SK-N-MC (cell line): ENCODE data around the gene TFF2.

Experiments
- EZH2 ChIP-seq: fragments of 200-600 bp; sonication (generic); IDR thresholded peaks from one replicate; pipeline ENCODE4 v1.6.1; 2017; ENCODE audit warnings: antibody characterized with exemption
- FOXP2 ChIP-seq: optimal IDR thresholded peaks from 2 replicates; pipeline ENCODE3; 2011; ENCODE audit warnings: mild to moderate bottlenecking, moderate library complexity; ENCODE audit not compliant: insufficient read depth; ENCODE audit errors: extremely low read length, control extremely low read depth
- POLR2AphosphoS5 ChIP-seq: IDR thresholded peaks from 2 replicates; pipeline ENCODE4 v1.6.1; 2012; ENCODE audit warnings: mild to moderate bottlenecking, low read depth, low read length, borderline replicate concordance

DNA sequence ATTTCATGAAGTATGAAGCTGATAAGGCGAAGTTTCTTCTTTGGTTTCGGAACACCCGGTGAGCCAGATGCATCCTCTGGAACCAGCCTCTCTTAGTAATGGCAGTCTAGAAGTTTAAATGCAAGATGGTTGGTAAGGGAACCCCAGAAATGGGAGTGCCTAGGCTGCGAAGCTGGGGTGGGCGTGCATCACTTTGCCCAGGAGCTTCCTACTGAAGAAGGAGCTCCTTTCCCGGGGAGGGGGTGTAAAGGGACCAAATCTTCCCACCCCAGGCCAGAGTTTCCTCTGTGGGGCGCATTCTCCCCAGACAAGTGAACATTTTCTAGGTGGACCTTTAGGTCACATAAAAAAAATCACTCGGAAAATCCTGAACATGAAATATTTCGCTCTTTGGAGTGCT, 4.4 kb downstream of the TFF2 start:
- TF ChIP-seq POLR2AphosphoS5 (no peak), EZH2 (no peak), FOXP2 (no peak)
